Ovary (tissue), 9 donors: ENCODE data around the gene LGALS12. TPM values are rescaled to one million over a fixed set of nuclear protein-coding genes. Genes with fewer than 3 reads are reported as not detected.
A peak's percentile ranks its signal among the peaks of the same experiment; 100 is the strongest.

Source experiments
- DNase-seq, 5 donors: peaks; one replicate each; pipeline ENCODE4 v3.0.0-alpha.2; 2019 to 2020
- H3K27ac ChIP-seq, 2 donors: fragments of 200-600 bp; one replicate each; pipeline versions ENCODE4 v1.5.1 to v1.8.0; 2019 to 2022
- H3K27me3 ChIP-seq: fragments of 200-600 bp; one replicate; pipeline ENCODE4 v1.8.0; 2022
- H3K36me3 ChIP-seq: fragments of 200-600 bp; sonication (generic); one replicate; pipeline ENCODE4 v1.5.1; 2019
- H3K4me1 ChIP-seq: one replicate; pipeline ENCODE4 v1.8.1; 2013; ENCODE audit warnings: mild to moderate bottlenecking, moderate library complexity; ENCODE audit not compliant: insufficient read depth
- H3K4me3 ChIP-seq: fragments of 200-600 bp; sonication (generic); one replicate; pipeline ENCODE4 v1.5.1; 2017
- H3K9me3 ChIP-seq, 2 donors: fragments of 200-600 bp in 1 of 2; sonication (generic) in 1 of 2; one replicate each; pipeline versions ENCODE4 v1.5.1 to v1.8.1; 2013 to 2019; ENCODE audit warnings: mild to moderate bottlenecking in 1 of 2, moderate library complexity in 1 of 2
- EP300 ChIP-seq: sonication (generic); formaldehyde crosslinking; IDR thresholded peaks from one replicate; pipeline ENCODE4 v1.6.1; 2017; ENCODE audit warnings: antibody characterized with exemption
- POLR2A ChIP-seq: fragments of 450-650 bp; IDR thresholded peaks from one replicate; pipeline ENCODE4 v1.6.1; 2017; ENCODE audit warnings: antibody characterized with exemption, mild to moderate bottlenecking, moderate library complexity
- WGBS, 3 donors: extraction: QIAGEN DNeasy Blood & Tissue Kit in 1 of 3; methylation state at CpG; one replicate each; pipeline versions ENCODE4 v1.1.5 to v1.1.7; 2013 to 2017; 5-methylcytosine and 5-hydroxymethylcytosine counted together
- intact Hi-C, 4 donors: fragments of 100-400 bp; cut with DNase I; formaldehyde crosslinking; loops; one replicate each; pipeline versions ENCODE4 v1.11.0 to v1.15.1; 2022 to 2023
- polyA plus RNA-seq, 2 donors: library from polyadenylated mRNA; stranded (reverse); fragments of 200-250 nt in 1 of 2; fragments of 350-450 nt in 1 of 2; fragmentation: Illumina TruSeq in 1 of 2; extraction: RNeasy Lipid Tissue Mini Kit (QIAGEN cat#74804) in 1 of 2; gene quantifications; one replicate each; pipeline ENCODE4 v1.2.3, GENCODE V29; 2013 to 2014
- total RNA-seq, 7 donors: library from RNA; depleted of rRNA in 2 of 7; stranded (reverse); fragments of >200 nt in 2 of 7; fragmentation: NEBNext Ultra II Directional in 3 of 7; extraction: Animal tissue kit (Norgen Biotek cat#: 25700) in 3 of 7; gene quantifications; one replicate each; pipeline versions ENCODE4 v1.1.0 to v1.2.4, GENCODE V29; 2016 to 2023
- TF ChIP-seq, protein P1 (sequence below), 3 donors: fragments of 450-650 bp in 2 of 3; fragments of 200-600 bp in 1 of 3; IDR thresholded peaks; one replicate each; pipeline versions ENCODE4 v1.5.1 to v1.8.0; 2016 to 2022; ENCODE audit warnings: antibody characterized with exemption in 3 of 3, mild to moderate bottlenecking in 1 of 3
- donor health status: DM: no; HTN: no; CAD: no; lungs with moderate emphysema.
- donor health status: DM: no; HTN: no; CAD: no.
- donor health status: Bipolar disorder and iron deficiency.
- donor health status: DM: yes; HTN: yes; CAD: no.
- donor health status: DM: no; HTN: no; CAD: no.
- donor health status: DM: yes; HTN: yes; CAD: no.

LGALS12 gene
- total and polyA plus RNA-seq, 9 donors: 0.19 to 28.7 (median 0.74) TPM; not detected in 1

DNA sequence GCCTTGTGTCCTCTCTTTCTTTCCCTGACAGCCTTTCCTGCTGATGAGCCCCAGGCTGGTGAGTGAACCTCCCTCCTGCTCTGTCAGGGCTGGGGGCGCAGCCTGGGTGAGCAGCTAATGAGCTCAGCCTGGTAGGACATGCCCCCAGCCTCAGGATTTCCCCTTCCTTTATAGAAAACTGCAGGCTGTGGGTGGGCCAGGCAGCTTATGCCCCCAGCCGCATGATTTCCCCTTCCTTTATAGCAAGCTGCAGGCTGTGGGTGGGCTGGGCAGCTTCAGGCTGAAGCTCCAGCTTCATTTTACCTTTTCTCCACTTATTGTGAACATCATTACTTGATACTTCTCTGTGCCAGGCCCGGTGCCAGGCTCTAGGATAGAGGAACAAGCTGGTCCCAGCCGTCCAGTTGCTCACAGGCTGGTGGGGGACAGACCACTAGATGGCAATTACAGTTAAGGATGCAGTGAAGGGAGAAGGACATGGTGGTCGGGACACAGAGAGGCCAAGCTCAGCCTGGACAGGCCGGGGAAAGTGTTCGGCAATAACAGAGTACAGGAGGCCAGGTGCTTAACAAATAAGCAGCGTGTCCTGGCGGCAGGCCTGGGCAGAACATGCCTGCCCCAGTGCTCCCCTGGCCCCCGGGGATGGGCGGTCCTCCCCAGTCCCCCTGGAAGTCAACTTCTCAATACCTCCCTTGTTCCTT lies 5.3 kb downstream of the LGALS12 start:
- H3K4me1 ChIP-seq: peaks cover 4% of the 10 kb centered on the region
- no peaks in the 10 kb centered on the region for H3K36me3 ChIP-seq
- no peak overlapping the region for H3K4me3 ChIP-seq
- H3K27ac ChIP-seq: peak overlapping the region in 1 of 2 donors; percentile 34
- H3K9me3 ChIP-seq: no peaks in the 10 kb centered on the region
- no peak for DNase-seq
- WGBS, 3 donors: 77 to 88% (median 85%) methylated on average over 11 of the region's 11 CpGs
- H3K27me3 ChIP-seq: no peaks in the 10 kb centered on the region
- intact Hi-C loops: no loop called here
- TF ChIP-seq EP300 (no peak), POLR2A (no peak)
- TF ChIP-seq, protein P1, sequence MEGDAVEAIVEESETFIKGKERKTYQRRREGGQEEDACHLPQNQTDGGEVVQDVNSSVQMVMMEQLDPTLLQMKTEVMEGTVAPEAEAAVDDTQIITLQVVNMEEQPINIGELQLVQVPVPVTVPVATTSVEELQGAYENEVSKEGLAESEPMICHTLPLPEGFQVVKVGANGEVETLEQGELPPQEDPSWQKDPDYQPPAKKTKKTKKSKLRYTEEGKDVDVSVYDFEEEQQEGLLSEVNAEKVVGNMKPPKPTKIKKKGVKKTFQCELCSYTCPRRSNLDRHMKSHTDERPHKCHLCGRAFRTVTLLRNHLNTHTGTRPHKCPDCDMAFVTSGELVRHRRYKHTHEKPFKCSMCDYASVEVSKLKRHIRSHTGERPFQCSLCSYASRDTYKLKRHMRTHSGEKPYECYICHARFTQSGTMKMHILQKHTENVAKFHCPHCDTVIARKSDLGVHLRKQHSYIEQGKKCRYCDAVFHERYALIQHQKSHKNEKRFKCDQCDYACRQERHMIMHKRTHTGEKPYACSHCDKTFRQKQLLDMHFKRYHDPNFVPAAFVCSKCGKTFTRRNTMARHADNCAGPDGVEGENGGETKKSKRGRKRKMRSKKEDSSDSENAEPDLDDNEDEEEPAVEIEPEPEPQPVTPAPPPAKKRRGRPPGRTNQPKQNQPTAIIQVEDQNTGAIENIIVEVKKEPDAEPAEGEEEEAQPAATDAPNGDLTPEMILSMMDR (IDR thresholded peaks at IDR 0.05): no peak

DNA sequence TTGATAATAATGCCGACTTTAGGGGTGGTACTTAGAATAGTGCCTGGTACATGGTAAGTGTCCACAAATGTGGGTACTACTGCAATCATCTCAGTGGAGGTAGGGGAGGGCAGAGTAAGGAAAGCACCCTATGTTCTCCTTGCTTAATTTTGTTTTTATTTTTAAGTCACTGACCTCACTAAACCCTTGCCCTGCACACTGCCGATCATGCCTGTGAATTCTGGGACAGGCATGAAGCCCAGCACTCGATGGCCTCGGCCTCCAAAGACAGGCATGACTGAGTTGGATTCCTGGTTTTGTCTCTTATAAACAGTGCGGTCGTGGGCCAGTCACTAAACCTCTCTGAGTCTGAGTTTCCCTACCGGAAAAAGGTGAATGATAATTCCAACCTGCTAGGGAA lies 6.9 kb downstream of the LGALS12 start:
- intact Hi-C loops: no loop called here
- no peak overlapping the region for H3K27ac ChIP-seq
- no peak for TF ChIP-seq EP300
- no peak for TF ChIP-seq POLR2A
- TF ChIP-seq, protein P1 (IDR thresholded peaks at IDR 0.05): no peak
- H3K4me1 ChIP-seq: peaks cover 4% of the 10 kb centered on the region
- DNase-seq: no peak
- H3K27me3 ChIP-seq: no peaks in the 10 kb centered on the region
- no peaks in the 10 kb centered on the region for H3K9me3 ChIP-seq
- no peaks in the 10 kb centered on the region for H3K36me3 ChIP-seq
- no peak overlapping the region for H3K4me3 ChIP-seq
- 86 to 95% (median 92%) methylated on average over 7 of the region's 7 CpGs for WGBS, 3 donors

DNA sequence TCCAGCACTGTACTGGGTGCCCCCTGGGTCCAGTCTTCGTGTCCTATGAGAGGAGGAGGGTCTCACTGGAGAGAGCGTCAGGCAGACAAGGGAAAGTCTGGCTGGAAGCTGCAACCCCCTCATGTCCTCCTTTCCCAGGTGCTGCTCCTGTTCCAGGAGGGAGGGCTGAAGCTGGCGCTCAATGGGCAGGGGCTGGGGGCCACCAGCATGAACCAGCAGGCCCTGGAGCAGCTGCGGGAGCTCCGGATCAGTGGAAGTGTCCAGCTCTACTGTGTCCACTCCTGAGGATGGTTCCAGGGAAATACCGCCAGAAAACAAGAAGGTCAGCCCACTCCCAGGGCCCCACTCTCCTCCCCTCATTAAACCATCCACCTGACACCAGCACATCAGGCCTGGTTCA lies 10.2 kb downstream of the LGALS12 start:
- H3K27ac ChIP-seq: no peak overlapping the region
- H3K27me3 ChIP-seq: no peaks in the 10 kb centered on the region
- H3K4me1 ChIP-seq: no peaks in the 10 kb centered on the region
- H3K4me3 ChIP-seq: no peak overlapping the region
- intact Hi-C loops: no loop called here
- no peak for DNase-seq
- TF ChIP-seq POLR2A (no peak), EP300 (no peak)
- TF ChIP-seq, protein P1 (IDR thresholded peaks at IDR 0.05): no peak
- no peaks in the 10 kb centered on the region for H3K9me3 ChIP-seq
- WGBS, 3 donors: 91 to 99% (median 97%) methylated on average over 6 of the region's 6 CpGs
- no peaks in the 10 kb centered on the region for H3K36me3 ChIP-seq

DNA sequence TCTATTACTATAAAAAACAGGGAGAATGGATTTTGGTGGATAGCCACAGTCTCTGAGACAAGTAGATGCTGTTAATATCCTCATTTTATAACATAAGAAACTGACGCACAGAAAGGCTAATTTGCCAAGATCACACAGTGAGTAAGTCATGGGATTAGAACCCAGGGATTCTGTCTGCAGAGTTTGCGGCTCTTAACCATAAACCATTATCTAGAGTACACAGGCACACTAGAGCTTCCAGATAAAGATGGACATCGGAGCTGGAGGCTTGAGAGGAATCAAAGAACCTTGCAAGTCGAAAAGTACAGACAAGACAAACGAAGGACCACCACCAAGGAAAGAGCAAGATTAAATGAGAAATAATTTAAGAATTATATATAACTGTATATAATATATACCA lies 11.3 kb downstream of the LGALS12 start:
- WGBS, 3 donors: 96 to 97% (median 96%) methylated on average over 5 of the region's 5 CpGs
- no peak for DNase-seq
- Histone ChIP-seq H3K9me3 (no peaks in the 10 kb centered on the region), H3K4me3 (no peak overlapping the region), H3K4me1 (no peaks in the 10 kb centered on the region), H3K36me3 (no peaks in the 10 kb centered on the region), H3K27ac (no peak overlapping the region), H3K27me3 (no peaks in the 10 kb centered on the region)
- intact Hi-C loops: no loop called here
- no peak for TF ChIP-seq POLR2A
- TF ChIP-seq, protein P1 (IDR thresholded peaks at IDR 0.05): no peak
- no peak for TF ChIP-seq EP300
